HepG2 (cell line): ENCODE results near the gene GNG12. TPM values are rescaled to one million over a fixed set of nuclear protein-coding genes. Genes with fewer than 3 reads are reported as not detected.

Source experiments
- AFF4 ChIP-seq: sonication (generic); formaldehyde crosslinking; IDR thresholded peaks from 2 replicates; pipeline ENCODE4 v1.4.0; 2020; ENCODE audit warnings: missing genetic modification reagents
- BRCA1 ChIP-seq: sonication (generic); formaldehyde crosslinking; IDR thresholded peaks from 2 replicates; pipeline ENCODE4 v1.4.0; 2020; ENCODE audit warnings: missing genetic modification reagents
- HMG20A ChIP-seq: IDR thresholded peaks from 2 replicates; pipeline ENCODE4 v1.6.1; 2016; ENCODE audit warnings: borderline replicate concordance
- RBFOX2 ChIP-seq: fragments of 200-400 bp; formaldehyde crosslinking; IDR thresholded peaks from 2 replicates; pipeline ENCODE4 v1.6.1; 2017; ENCODE audit warnings: low read depth, mild to moderate bottlenecking, low read length
- REXO4 ChIP-seq: sonication (generic); formaldehyde crosslinking; IDR thresholded peaks from 2 replicates; pipeline ENCODE4 v1.8.0; 2022; ENCODE audit warnings: missing genetic modification reagents, mild to moderate bottlenecking, borderline replicate concordance
- SRF ChIP-seq: IDR thresholded peaks from 2 replicates; pipeline ENCODE4 v1.6.1; 2011; ENCODE audit warnings: mild to moderate bottlenecking, low read depth, low read length, moderate library complexity
- TCF12 ChIP-seq, 2 experiments: fragments of 450-650 bp in 1 of 2; sonication (generic) in 1 of 2; formaldehyde crosslinking in 1 of 2; IDR thresholded peaks; 2 replicates each; pipeline versions ENCODE4 v1.6.1 to v1.8.0; 2017 to 2022; ENCODE audit warnings: antibody characterized with exemption in 1 of 2, mild to moderate bottlenecking in 1 of 2, missing genetic modification reagents in 1 of 2, moderate library complexity in 1 of 2
- TFE3 ChIP-seq: IDR thresholded peaks from 2 replicates; pipeline ENCODE4 v1.6.1; 2016
- THAP7 ChIP-seq: sonication (generic); formaldehyde crosslinking; IDR thresholded peaks from 2 replicates; pipeline ENCODE4 v1.8.1; 2023; ENCODE audit warnings: mild to moderate bottlenecking, missing genetic modification reagents
- TOE1 ChIP-seq: sonication (generic); formaldehyde crosslinking; IDR thresholded peaks from 2 replicates; pipeline ENCODE4 v1.4.0; 2020; ENCODE audit warnings: mild to moderate bottlenecking, missing genetic modification reagents
- TSC22D2 ChIP-seq: sonication (generic); formaldehyde crosslinking; IDR thresholded peaks from 2 replicates; pipeline ENCODE4 v1.5.1; 2020; ENCODE audit warnings: missing genetic modification reagents, mild to moderate bottlenecking, borderline replicate concordance
- YY1 ChIP-seq: IDR thresholded peaks from 2 replicates; pipeline ENCODE4 v1.6.1; 2011; ENCODE audit warnings: low read length, low read depth, moderate library complexity, mild to moderate bottlenecking; ENCODE audit not compliant: insufficient read depth, insufficient replicate concordance
- ZBTB38 ChIP-seq: sonication (generic); formaldehyde crosslinking; IDR thresholded peaks from 2 replicates; pipeline ENCODE4 v1.5.1; 2020; ENCODE audit warnings: mild to moderate bottlenecking, missing genetic modification reagents
- ZC3H4 ChIP-seq: sonication (generic); formaldehyde crosslinking; IDR thresholded peaks from 2 replicates; pipeline ENCODE4 v1.4.0; 2020; ENCODE audit warnings: missing genetic modification reagents, borderline replicate concordance
- ZFP36 ChIP-seq: fragments of 150-350 bp; IDR thresholded peaks from 2 replicates; pipeline ENCODE4 v1.6.1; 2018; ENCODE audit warnings: borderline replicate concordance, low read length, low read depth; ENCODE audit not compliant: partially characterized antibody
- ZNF160 ChIP-seq: sonication (generic); formaldehyde crosslinking; IDR thresholded peaks from 2 replicates; pipeline ENCODE4 v1.8.0; 2022; ENCODE audit warnings: mild to moderate bottlenecking, inconsistent platforms, missing genetic modification reagents
- ZNF33B ChIP-seq: sonication (generic); formaldehyde crosslinking; IDR thresholded peaks from 2 replicates; pipeline ENCODE4 v1.5.1; 2020; ENCODE audit warnings: mild to moderate bottlenecking, missing genetic modification reagents
- ZNF350 ChIP-seq: sonication (generic); formaldehyde crosslinking; IDR thresholded peaks from 2 replicates; pipeline ENCODE4 v1.4.0; 2020; ENCODE audit warnings: mild to moderate bottlenecking, low read depth, missing genetic modification reagents, borderline replicate concordance
- ZNF503 ChIP-seq: sonication (generic); formaldehyde crosslinking; IDR thresholded peaks from 2 replicates; pipeline ENCODE4 v1.4.0; 2020; ENCODE audit warnings: missing genetic modification reagents
- ZNF547 ChIP-seq: sonication (generic); formaldehyde crosslinking; IDR thresholded peaks from 2 replicates; pipeline ENCODE4 v1.5.1; 2020; ENCODE audit warnings: mild to moderate bottlenecking, missing genetic modification reagents
- ZNF563 ChIP-seq: sonication (generic); formaldehyde crosslinking; IDR thresholded peaks from 2 replicates; pipeline ENCODE4 v1.8.0; 2022; ENCODE audit warnings: mild to moderate bottlenecking, moderate library complexity, missing genetic modification reagents
- polyA plus RNA-seq, 8 experiments: library from polyadenylated mRNA; depleted of rRNA in 3 of 8; stranded (reverse) in 7 of 8; unstranded in 1 of 8; fragments of >200 nt; fragmentation: Illumina TruSeq in 4 of 8; extraction: Trizol in 4 of 8; gene quantifications; 2 replicates each; pipeline versions ENCODE4 v1.2.1 to v1.2.3, GENCODE V29; 2011 to 2016; ENCODE audit warnings: low read depth in 4 of 8, missing spikeins in 1 of 8, mixed read lengths in 1 of 8; ENCODE audit not compliant: insufficient read depth in 1 of 8
- total RNA-seq, 5 experiments: library from RNA; depleted of rRNA; stranded (reverse); fragments of >200 nt; fragmentation: Illumina TruSeq; extraction: Trizol; gene quantifications; 2 replicates each; pipeline ENCODE4 v1.2.3, GENCODE V29; 2016; ENCODE audit warnings: low read depth in 1 of 5

The GNG12 gene
- total and polyA plus RNA-seq, 2 of the 13 experiments (the other 11 are each of a cell fraction or from before 2014, with no cell fraction given) = 0.11 TPM

GRCh38 chr1:67760030-67760821 is 73.0 kb downstream of the GNG12 start (continued):
- TF ChIP-seq AFF4 (CRISPR knock-in tag) (no peak), ZNF160 (CRISPR knock-in tag) (no peak), ZNF33B (no peak), SRF (no peak), ZNF503 (CRISPR knock-in tag) (no peak), TSC22D2 (no peak), ZFP36 (no peak), RBFOX2 (no peak), THAP7 (no peak), REXO4 (CRISPR knock-in tag) (no peak), TOE1 (CRISPR knock-in tag) (no peak), ZNF563 (CRISPR knock-in tag) (no peak), ZNF547 (CRISPR knock-in tag) (no peak), ZBTB38 (CRISPR knock-in tag) (no peak), TFE3 (CRISPR knock-in tag) (0 out of 2 replicates have a peak, but pooled peaks have one; percentile 38), HMG20A (peak; percentile 38; the same call in 1 of the 2 replicates), YY1 (no peak), ZNF350 (CRISPR knock-in tag) (no peak), TCF12 (IDR thresholded peaks at IDR 0.05) (no peak), TCF12 (CRISPR knock-in tag; IDR thresholded peaks at IDR 0.05) (no peak), ZC3H4 (no peak), BRCA1 (CRISPR knock-in tag) (no peak)
